GM12864 (cell line): Measurements from ENCODE around the gene CDH2.

Source experiments
- DNase-seq: peaks from one replicate; pipeline ENCODE4 v3.0.0-alpha.2; 2011; ENCODE audit warnings: low read depth
- H3K4me3 ChIP-seq: 2 replicates; pipeline ENCODE4 v1.5.1; 2011; ENCODE audit warnings: mild to moderate bottlenecking, low read depth, low read length, control low read depth
- CTCF ChIP-seq: IDR thresholded peaks from 2 replicates; pipeline ENCODE4 v1.5.1; 2011; ENCODE audit warnings: low read depth, mild to moderate bottlenecking, moderate library complexity, low read length, control low read depth, inconsistent platforms; ENCODE audit errors: missing control alignments

CDH2 gene

GRCh38 chr18:27969206-27969605, 207.7 kb downstream of the CDH2 start:
- no peak overlapping the region for H3K4me3 ChIP-seq
- no peak for TF ChIP-seq CTCF
- DNase-seq = no peak

DNA sequence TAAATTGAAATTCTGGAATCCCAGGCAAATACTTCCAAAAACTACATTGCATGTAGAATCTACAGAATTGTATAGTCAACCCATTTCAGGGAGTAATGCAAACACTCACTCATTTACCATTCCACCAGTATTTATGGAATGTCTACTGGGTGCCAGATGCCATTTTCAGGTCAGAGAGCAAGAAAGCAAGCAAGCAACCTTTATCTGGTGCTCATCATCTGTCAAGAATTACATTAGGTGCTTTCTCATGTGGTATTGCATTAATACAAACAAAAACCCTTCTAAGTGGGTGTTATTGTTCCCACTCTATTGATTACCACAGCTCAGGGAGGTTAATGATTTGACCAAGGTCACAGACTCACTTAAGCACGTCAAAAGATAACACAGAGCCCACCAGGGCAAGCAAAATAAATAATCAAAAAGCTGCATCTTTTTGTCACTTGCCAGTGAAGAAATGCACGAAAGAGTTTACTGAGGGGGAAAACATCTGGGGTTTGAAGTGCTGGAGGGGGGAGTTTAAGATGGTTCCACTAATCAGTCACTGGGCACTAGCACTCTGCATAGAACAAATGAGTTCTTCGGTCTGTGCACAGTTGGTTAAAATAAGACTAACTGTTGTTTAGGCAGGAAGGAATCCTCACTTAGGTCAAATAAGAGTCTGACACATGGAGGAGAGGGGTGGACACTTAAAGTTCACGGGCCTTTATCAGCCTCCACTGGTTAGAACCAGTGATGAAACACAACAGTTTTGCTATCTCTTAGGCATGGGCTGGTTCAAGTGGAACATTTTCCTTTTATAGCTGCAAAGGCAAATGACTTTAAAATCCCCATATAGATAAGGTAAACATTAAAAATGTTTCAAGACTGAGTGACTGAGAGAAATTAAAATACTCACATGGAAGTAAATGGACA, 208.8 kb downstream of the CDH2 start:
- no peak overlapping the region for H3K4me3 ChIP-seq
- no peak for TF ChIP-seq CTCF
- no peak for DNase-seq

DNA sequence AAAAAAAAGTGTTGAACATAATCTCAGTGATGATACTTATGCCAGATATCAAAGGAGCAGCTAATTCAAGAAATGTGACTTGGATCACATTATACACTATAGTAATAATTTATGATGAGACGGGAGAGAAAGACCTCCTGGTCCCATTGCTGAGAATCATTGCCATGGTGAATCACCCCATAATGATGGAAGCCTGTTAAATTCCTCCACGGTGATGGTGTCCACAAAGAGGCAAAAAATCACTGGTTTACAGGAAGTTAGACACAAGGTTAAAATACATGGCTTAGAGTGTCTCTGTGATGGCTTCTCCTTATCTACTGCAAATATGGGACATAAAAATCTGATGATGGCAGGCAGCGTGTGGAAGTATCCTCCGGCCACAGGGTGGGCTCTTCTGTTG, 210.0 kb downstream of the CDH2 start:
- no peak for TF ChIP-seq CTCF

DNA sequence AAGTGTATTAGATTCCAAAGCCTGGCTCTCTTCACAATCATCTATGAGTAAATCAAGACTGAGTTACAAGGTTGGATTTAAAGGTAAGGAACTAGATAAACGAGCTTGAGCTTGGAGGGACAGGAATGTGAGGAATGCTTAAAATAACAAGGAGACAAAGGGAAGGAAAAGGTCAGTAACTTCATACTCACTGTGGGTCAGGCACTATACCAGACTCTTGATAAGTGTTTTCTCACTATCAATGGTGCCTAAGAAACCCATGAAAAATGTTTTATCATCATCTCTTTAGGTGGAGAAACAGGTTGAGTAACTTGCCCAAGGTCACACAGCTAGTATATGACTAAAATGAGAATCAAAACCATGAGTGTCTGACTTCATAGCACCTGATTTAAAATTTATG, 212.1 kb downstream of the CDH2 start:
- no peak for DNase-seq

More for the DNA sequence above, 210.0 kb downstream of the CDH2 start:
- no peak overlapping the region for H3K4me3 ChIP-seq
- no peak for DNase-seq

GRCh38 chr18:27959101-27959500, 217.8 kb downstream of the CDH2 start:
- DNase-seq = no peak
- H3K4me3 ChIP-seq = no peak overlapping the region
- TF ChIP-seq CTCF = no peak

More for the DNA sequence above, 212.1 kb downstream of the CDH2 start:
- H3K4me3 ChIP-seq = no peak overlapping the region
- TF ChIP-seq CTCF = no peak

- TF ChIP-seq CTCF = no peak
- no peak for DNase-seq
- H3K4me3 ChIP-seq = no peak overlapping the region
Observed at GRCh38 chr18:27956001-27956640, 220.8 kb downstream of the CDH2 start.

GRCh38 chr18:27954226-27954625, 222.7 kb downstream of the CDH2 start:
- no peak for TF ChIP-seq CTCF

More at GRCh38 chr18:27954226-27954625, 222.7 kb downstream of the CDH2 start:
- H3K4me3 ChIP-seq = no peak overlapping the region
- DNase-seq = no peak
